HEK293 (cell line): ENCODE results near the gene TTC27.

Experiments
- CTCF ChIA-PET: fragments of 350-600 bp; formaldehyde crosslinking; extraction: SDS; loops from one replicate; lab custom pipeline; 2021; ENCODE audit warnings: antibody characterized with exemption; lab: Yijun Ruan, JAX
- POLR2A ChIA-PET: fragments of 300-600 bp; formaldehyde crosslinking; extraction: SDS; loops from one replicate; lab custom pipeline; 2020; ENCODE audit warnings: antibody characterized with exemption, inconsistent platforms; lab: Yijun Ruan, JAX
- H3K27ac ChIP-seq: fragments of 200-500 bp; sonication (Bioruptor generic); 2 replicates; pipeline ENCODE4 v1.5.1; 2014; ENCODE audit warnings: low read depth, low read length, control low read depth, inconsistent platforms; ENCODE audit errors: extremely low read depth
- H3K36me3 ChIP-seq, 2 experiments: fragments of 200-500 bp in 1 of 2; sonication (Bioruptor generic) in 1 of 2; 1 replicate in 1 of 2; 2 replicates in 1 of 2; pipeline ENCODE4 v1.5.1; 2014 to 2017; ENCODE audit warnings: inconsistent platforms in 2 of 2, low read length in 2 of 2; ENCODE audit not compliant: control insufficient read depth in 2 of 2, insufficient read depth in 1 of 2
- H3K4me1 ChIP-seq: fragments of 200-500 bp; sonication (Bioruptor generic); 2 replicates; pipeline ENCODE4 v1.5.1; 2014; ENCODE audit warnings: mild to moderate bottlenecking, low read length, inconsistent platforms; ENCODE audit not compliant: control insufficient read depth, insufficient read depth
- H3K4me3 ChIP-seq: 2 replicates; pipeline ENCODE4 v1.5.1; 2011; ENCODE audit warnings: low read depth, mild to moderate bottlenecking, control low read depth, low read length, moderate library complexity
- H3K9me3 ChIP-seq: fragments of 200-500 bp; sonication (Bioruptor generic); 2 replicates; pipeline ENCODE4 v1.5.1; 2014; ENCODE audit warnings: low read depth, low read length, inconsistent platforms; ENCODE audit not compliant: control insufficient read depth, insufficient read depth
- CTCF ChIP-seq: fragments of 450-650 bp; formaldehyde crosslinking; IDR thresholded peaks from 2 replicates; pipeline ENCODE4 v1.5.1; 2016; ENCODE audit warnings: missing biosample characterization, missing genetic modification characterization
- GFI1B ChIP-seq: fragments of 450-650 bp; formaldehyde crosslinking; IDR thresholded peaks from 2 replicates; pipeline ENCODE4 v1.5.1; 2016; ENCODE audit warnings: missing biosample characterization, missing genetic modification characterization
- GLI4 ChIP-seq: fragments of 450-650 bp; formaldehyde crosslinking; IDR thresholded peaks from 2 replicates; pipeline ENCODE4 v1.5.1; 2016; ENCODE audit warnings: missing biosample characterization, missing genetic modification characterization
- HOXD13 ChIP-seq: sonication (generic); formaldehyde crosslinking; IDR thresholded peaks from 2 replicates; pipeline ENCODE4 v1.8.0; 2022; ENCODE audit warnings: missing genetic modification reagents, borderline replicate concordance
- KLF1 ChIP-seq: fragments of 450-650 bp; formaldehyde crosslinking; IDR thresholded peaks from 2 replicates; pipeline ENCODE4 v1.5.1; 2016; ENCODE audit warnings: missing biosample characterization, missing genetic modification characterization
- REPIN1 ChIP-seq: fragments of 450-650 bp; formaldehyde crosslinking; IDR thresholded peaks from 2 replicates; pipeline ENCODE4 v1.5.1; 2017; ENCODE audit warnings: missing biosample characterization, missing genetic modification characterization, low read depth
- TSHZ1 ChIP-seq: fragments of 450-650 bp; formaldehyde crosslinking; IDR thresholded peaks from 2 replicates; pipeline ENCODE4 v1.5.1; 2016; ENCODE audit warnings: missing biosample characterization, missing genetic modification characterization, borderline replicate concordance
- WT1 ChIP-seq: fragments of 450-650 bp; formaldehyde crosslinking; IDR thresholded peaks from 2 replicates; pipeline ENCODE4 v1.5.1; 2016; ENCODE audit warnings: missing biosample characterization, missing genetic modification characterization
- ZBTB11 ChIP-seq: fragments of 450-650 bp; formaldehyde crosslinking; conservative IDR thresholded peaks from 2 replicates; pipeline ENCODE4 v1.5.1; 2016; ENCODE audit warnings: low read depth, missing biosample characterization, missing genetic modification characterization
- ZBTB26 ChIP-seq: fragments of 450-650 bp; formaldehyde crosslinking; optimal IDR thresholded peaks from 2 replicates; pipeline ENCODE3; 2016; ENCODE audit warnings: missing biosample characterization, mild to moderate bottlenecking, missing genetic modification characterization
- ZFP41 ChIP-seq: fragments of 450-650 bp; formaldehyde crosslinking; IDR thresholded peaks from 2 replicates; pipeline ENCODE4 v1.5.1; 2016; ENCODE audit warnings: missing biosample characterization, missing genetic modification characterization, borderline replicate concordance
- ZNF169 ChIP-seq: fragments of 450-650 bp; formaldehyde crosslinking; IDR thresholded peaks from 2 replicates; pipeline ENCODE4 v1.5.1; 2016; ENCODE audit warnings: missing biosample characterization, missing genetic modification characterization
- ZNF202 ChIP-seq: fragments of 450-650 bp; formaldehyde crosslinking; IDR thresholded peaks from 2 replicates; pipeline ENCODE4 v1.5.1; 2016; ENCODE audit warnings: missing biosample characterization, missing genetic modification characterization, borderline replicate concordance
- ZNF239 ChIP-seq: fragments of 450-650 bp; formaldehyde crosslinking; IDR thresholded peaks from 2 replicates; pipeline ENCODE4 v1.5.1; 2016; ENCODE audit warnings: missing biosample characterization, missing genetic modification characterization
- ZNF280C ChIP-seq: fragments of 450-650 bp; formaldehyde crosslinking; IDR thresholded peaks from 2 replicates; pipeline ENCODE4 v1.5.1; 2016; ENCODE audit warnings: missing biosample characterization, missing genetic modification characterization
- ZNF302 ChIP-seq: fragments of 450-650 bp; formaldehyde crosslinking; IDR thresholded peaks from 2 replicates; pipeline ENCODE4 v1.5.1; 2016; ENCODE audit warnings: missing biosample characterization, missing genetic modification characterization, low read depth
- ZNF433 ChIP-seq: fragments of 450-650 bp; formaldehyde crosslinking; IDR thresholded peaks from 2 replicates; pipeline ENCODE4 v1.5.1; 2016; ENCODE audit warnings: missing biosample characterization, missing genetic modification characterization, low read depth
- ZNF560 ChIP-seq: fragments of 450-650 bp; formaldehyde crosslinking; IDR thresholded peaks from 2 replicates; pipeline ENCODE4 v1.5.1; 2017; ENCODE audit warnings: missing biosample characterization, missing genetic modification characterization, borderline replicate concordance
- ZNF585B ChIP-seq: fragments of 450-650 bp; formaldehyde crosslinking; IDR thresholded peaks from 2 replicates; pipeline ENCODE4 v1.5.1; 2016; ENCODE audit warnings: missing biosample characterization, missing genetic modification characterization
- ZNF600 ChIP-seq: fragments of 450-650 bp; formaldehyde crosslinking; IDR thresholded peaks from 2 replicates; pipeline ENCODE4 v1.5.1; 2016; ENCODE audit warnings: missing biosample characterization, missing genetic modification characterization
- ZNF664 ChIP-seq: fragments of 450-650 bp; formaldehyde crosslinking; IDR thresholded peaks from 2 replicates; pipeline ENCODE4 v1.5.1; 2016; ENCODE audit warnings: missing biosample characterization, missing genetic modification characterization
- ZNF677 ChIP-seq: fragments of 450-650 bp; IDR thresholded peaks from 2 replicates; pipeline ENCODE4 v1.5.0; 2018; ENCODE audit warnings: missing biosample characterization, mild to moderate bottlenecking, missing genetic modification characterization, moderate library complexity

TTC27 gene

GRCh38 chr2:32732120-32732519 lies 104.3 kb downstream of the TTC27 start:
- CTCF ChIA-PET, result interaction anchor here (0.5 kb wide), 1 partner anchor 37 kb away, joined by 7 read pairs; no protein-coding TSS in a partner anchor
- no peak overlapping the region for H3K27ac ChIP-seq
- no peak overlapping the region for H3K4me3 ChIP-seq
- TF ChIP-seq REPIN1 (tag by site-specific recombination), result no peak
- no peak for TF ChIP-seq CTCF
- no peak for TF ChIP-seq ZNF202 (tag by site-specific recombination)
- no peak for TF ChIP-seq KLF1 (tag by site-specific recombination)
- TF ChIP-seq TSHZ1 (tag by site-specific recombination), result no peak
- no peak for TF ChIP-seq ZNF560 (tag by site-specific recombination)
- no peak for TF ChIP-seq WT1 (tag by site-specific recombination)
- TF ChIP-seq ZNF433 (tag by site-specific recombination), result no peak
- no peak for TF ChIP-seq ZNF585B (tag by site-specific recombination)
- no peak for TF ChIP-seq GLI4 (tag by site-specific recombination)
- TF ChIP-seq ZNF600 (tag by site-specific recombination), result no peak
- TF ChIP-seq ZNF677, result no peak
- TF ChIP-seq, all 188 proteins: peak for 0
- Histone ChIP-seq H3K4me1 (no peaks in the 10 kb centered on the region), H3K36me3 (no peaks in the 10 kb centered on the region), H3K9me3 (no peaks in the 10 kb centered on the region)
- POLR2A ChIA-PET, result no interaction called here

- Histone ChIP-seq H3K36me3 (no peaks in the 10 kb centered on the region), H3K4me1 (no peaks in the 10 kb centered on the region), H3K9me3 (no peaks in the 10 kb centered on the region), H3K4me3 (no peak overlapping the region), H3K27ac (no peak overlapping the region)
- ChIA-PET POLR2A (no interaction called here), CTCF (no interaction called here)
- TF ChIP-seq ZNF302 (no peak), ZBTB11 (tag by site-specific recombination) (no peak), GFI1B (tag by site-specific recombination) (no peak), ZNF169 (no peak), ZFP41 (tag by site-specific recombination) (no peak), ZNF664 (tag by site-specific recombination) (no peak), HOXD13 (CRISPR knock-in tag) (no peak), ZBTB26 (tag by site-specific recombination) (no peak), ZNF239 (no peak), ZNF280C (no peak)
Measured at GRCh38 chr2:32732912-32733472, 105.1 kb downstream of the TTC27 start.
